Activated CD4-positive, alpha-beta T cell treated with anti-CD3 and anti-CD28 coated beads, Interleukin-2, amount 10 ng/mL, durations not matched to agents 24 days and 14 days (primary cell): ENCODE measurements around the gene WNT7A. TPM values are rescaled to one million over a fixed set of nuclear protein-coding genes. Genes with fewer than 3 reads are reported as not detected.

Experiments used
- DNase-seq: peaks from one replicate; pipeline ENCODE4 v3.0.0; 2022
- H3K27ac Mint-ChIP-seq: one replicate; pipeline ENCODE4 v1.8.0; 2022; ENCODE audit warnings: mild to moderate bottlenecking, mixed read lengths
- H3K27me3 Mint-ChIP-seq: one replicate; pipeline ENCODE4 v1.8.0; 2022; ENCODE audit warnings: mixed read lengths
- H3K36me3 Mint-ChIP-seq: one replicate; pipeline ENCODE4 v1.8.0; 2022; ENCODE audit warnings: low read depth, mild to moderate bottlenecking, mixed read lengths
- H3K4me1 Mint-ChIP-seq: one replicate; pipeline ENCODE4 v1.8.0; 2021; ENCODE audit warnings: mixed read lengths
- H3K4me3 Mint-ChIP-seq: one replicate; pipeline ENCODE4 v1.8.0; 2022; ENCODE audit warnings: mild to moderate bottlenecking, moderate library complexity, mixed read lengths
- H3K9me3 Mint-ChIP-seq: one replicate; pipeline ENCODE4 v1.8.0; 2021; ENCODE audit warnings: mixed read lengths
- intact Hi-C: fragments of 100-400 bp; cut with micrococcal nuclease; formaldehyde crosslinking; loops from one replicate; pipeline ENCODE4 v1.15.1; 2023
- total RNA-seq: library from RNA; stranded (reverse); gene quantifications from 2 replicates; pipeline ENCODE4 v1.2.3, GENCODE V29; 2022

Gene WNT7A
- total RNA-seq, 1 donor from 2014 or later: not detected

- H3K9me3 Mint-ChIP-seq: no peaks in the 10 kb centered on the region
- intact Hi-C loops: no loop called here
- H3K27me3 Mint-ChIP-seq: peaks cover 4% of the 10 kb centered on the region
- peak overlapping the region; percentile 34 for H3K27ac Mint-ChIP-seq
- no peak overlapping the region for H3K4me3 Mint-ChIP-seq
- H3K4me1 Mint-ChIP-seq: peaks cover 2% of the 10 kb centered on the region
- H3K36me3 Mint-ChIP-seq: no peaks in the 10 kb centered on the region
- DNase-seq: no peak
Measured at GRCh38 chr3:13853256-13853977, 26.5 kb downstream of the WNT7A start.

DNA sequence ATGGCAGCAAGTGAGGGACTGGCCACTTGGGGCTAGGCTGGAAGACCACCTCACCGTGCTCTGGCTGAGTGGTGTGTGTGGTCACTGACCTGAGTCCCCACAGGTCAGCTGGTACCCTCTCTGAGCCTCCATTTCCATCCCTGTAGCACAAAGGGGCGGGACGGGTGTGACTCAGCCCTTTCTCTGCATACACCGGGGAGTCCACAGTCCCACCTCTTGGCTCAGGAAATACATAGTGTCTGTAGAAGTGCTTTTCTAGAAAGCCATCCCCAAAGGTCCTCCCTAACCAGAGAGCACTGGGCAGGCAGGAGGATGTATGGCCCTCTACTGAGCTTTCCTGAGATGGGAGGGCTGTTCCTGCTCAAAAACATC lies 27.2 kb downstream of the WNT7A start:
- no peak for DNase-seq
- peaks cover 2% of the 10 kb centered on the region for H3K4me1 Mint-ChIP-seq
- no peak overlapping the region for H3K4me3 Mint-ChIP-seq
- H3K36me3 Mint-ChIP-seq: no peaks in the 10 kb centered on the region
- intact Hi-C loops: no loop called here
- H3K9me3 Mint-ChIP-seq: no peaks in the 10 kb centered on the region
- no peak overlapping the region for H3K27ac Mint-ChIP-seq
- H3K27me3 Mint-ChIP-seq: peaks cover 4% of the 10 kb centered on the region

- Mint-ChIP-seq H3K4me3 (no peak overlapping the region), H3K4me1 (peaks cover 2% of the 10 kb centered on the region), H3K36me3 (no peaks in the 10 kb centered on the region), H3K27ac (no peak overlapping the region), H3K27me3 (peaks cover 6% of the 10 kb centered on the region), H3K9me3 (no peaks in the 10 kb centered on the region)
- no peak for DNase-seq
- intact Hi-C loops: no loop called here
Measured at GRCh38 chr3:13851997-13852637, 27.8 kb downstream of the WNT7A start.

GRCh38 chr3:13851091-13851849 lies 28.6 kb downstream of the WNT7A start:
- Mint-ChIP-seq H3K36me3 (no peaks in the 10 kb centered on the region), H3K27ac (no peak overlapping the region)
- intact Hi-C loops: no loop called here

DNA sequence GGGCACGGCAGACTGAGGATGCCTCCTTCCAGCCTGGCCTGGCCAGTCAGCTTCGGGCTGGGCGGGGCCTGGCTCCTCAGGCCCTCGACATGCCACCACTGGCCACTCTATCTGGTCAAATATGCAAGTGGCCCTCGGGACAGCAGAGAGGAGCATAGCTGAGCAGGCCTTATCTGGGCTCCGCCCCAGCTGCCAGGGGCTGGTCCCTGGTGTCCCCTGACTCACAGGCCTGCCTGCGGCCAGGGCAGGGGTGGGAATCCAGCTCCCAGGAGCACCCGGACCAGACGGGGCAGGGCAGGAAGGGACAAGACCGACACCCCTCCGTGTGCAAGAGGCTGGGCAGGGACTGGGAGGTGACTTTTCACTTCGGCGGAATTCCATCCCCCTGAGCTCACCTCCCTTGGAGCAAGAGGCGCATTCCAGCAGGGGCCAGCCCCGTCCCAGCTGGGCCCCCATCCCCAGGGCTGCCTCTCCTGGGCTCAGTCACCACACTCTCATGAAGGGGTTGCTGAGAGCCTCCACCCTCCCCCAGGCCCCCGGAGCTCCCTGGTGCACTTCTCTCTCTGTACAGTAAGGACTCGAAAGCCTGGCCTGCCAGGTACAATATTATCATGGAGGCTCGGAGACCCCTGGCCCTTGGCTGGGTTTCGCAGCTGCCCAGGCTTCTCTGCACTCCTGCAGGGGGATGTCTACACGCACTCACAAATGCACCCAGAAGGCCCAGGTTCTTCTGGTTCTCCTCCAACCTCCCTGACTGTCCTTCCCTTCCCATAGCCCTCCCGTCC lies 29.5 kb downstream of the WNT7A start:
- peaks cover 2% of the 10 kb centered on the region for H3K4me1 Mint-ChIP-seq
- no peak for DNase-seq
- no peaks in the 10 kb centered on the region for H3K9me3 Mint-ChIP-seq
- intact Hi-C loops: no loop called here
- peaks cover 1% of the 10 kb centered on the region for H3K27me3 Mint-ChIP-seq
- H3K27ac Mint-ChIP-seq: no peak overlapping the region
- no peak overlapping the region for H3K4me3 Mint-ChIP-seq
- H3K36me3 Mint-ChIP-seq: no peaks in the 10 kb centered on the region

More at GRCh38 chr3:13851091-13851849, 28.6 kb downstream of the WNT7A start:
- Mint-ChIP-seq H3K4me1 (peaks cover 2% of the 10 kb centered on the region), H3K27me3 (peaks cover 1% of the 10 kb centered on the region), H3K9me3 (no peaks in the 10 kb centered on the region), H3K4me3 (no peak overlapping the region)
- no peak for DNase-seq

DNA sequence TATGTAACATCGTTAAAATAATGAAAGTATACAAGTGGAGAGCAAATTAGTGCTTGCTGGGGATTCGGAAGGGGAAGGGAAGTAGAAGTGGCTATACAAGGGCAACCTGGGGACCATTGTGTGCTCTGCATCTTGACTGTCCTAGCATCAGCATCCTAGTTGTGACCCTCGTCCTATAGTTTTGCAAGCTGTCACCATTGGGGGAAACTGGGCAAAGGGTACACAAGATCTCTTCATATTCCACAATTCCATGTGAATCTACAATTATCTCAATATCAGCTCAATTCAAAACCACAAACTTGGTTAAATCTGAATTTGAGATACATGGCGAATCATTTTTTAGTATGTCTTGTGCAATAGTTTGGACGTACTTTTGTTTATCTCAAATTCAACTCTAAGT lies 30.9 kb downstream of the WNT7A start:
- Mint-ChIP-seq H3K27ac (no peak overlapping the region), H3K4me3 (no peak overlapping the region), H3K9me3 (no peaks in the 10 kb centered on the region), H3K27me3 (peaks cover 1% of the 10 kb centered on the region), H3K36me3 (no peaks in the 10 kb centered on the region), H3K4me1 (peaks cover 2% of the 10 kb centered on the region)
- no peak for DNase-seq
- intact Hi-C loops: no loop called here

- intact Hi-C loops: no loop called here
- DNase-seq: no peak
- no peaks in the 10 kb centered on the region for H3K4me1 Mint-ChIP-seq
- H3K9me3 Mint-ChIP-seq: no peaks in the 10 kb centered on the region
- peaks cover 1% of the 10 kb centered on the region for H3K27me3 Mint-ChIP-seq
- H3K4me3 Mint-ChIP-seq: no peak overlapping the region
- H3K27ac Mint-ChIP-seq: no peak overlapping the region
- no peaks in the 10 kb centered on the region for H3K36me3 Mint-ChIP-seq
Measured at GRCh38 chr3:13846716-13847570, 32.9 kb downstream of the WNT7A start.

GRCh38 chr3:13846238-13846637 lies 33.6 kb downstream of the WNT7A start:
- Mint-ChIP-seq H3K27ac (no peak overlapping the region), H3K4me3 (no peak overlapping the region), H3K9me3 (no peaks in the 10 kb centered on the region), H3K4me1 (no peaks in the 10 kb centered on the region), H3K27me3 (peaks cover 1% of the 10 kb centered on the region), H3K36me3 (no peaks in the 10 kb centered on the region)
- intact Hi-C loops: no loop called here
- DNase-seq: no peak

- intact Hi-C loops: no loop called here
Measured at GRCh38 chr3:13845806-13846205, 34.1 kb downstream of the WNT7A start.

DNA sequence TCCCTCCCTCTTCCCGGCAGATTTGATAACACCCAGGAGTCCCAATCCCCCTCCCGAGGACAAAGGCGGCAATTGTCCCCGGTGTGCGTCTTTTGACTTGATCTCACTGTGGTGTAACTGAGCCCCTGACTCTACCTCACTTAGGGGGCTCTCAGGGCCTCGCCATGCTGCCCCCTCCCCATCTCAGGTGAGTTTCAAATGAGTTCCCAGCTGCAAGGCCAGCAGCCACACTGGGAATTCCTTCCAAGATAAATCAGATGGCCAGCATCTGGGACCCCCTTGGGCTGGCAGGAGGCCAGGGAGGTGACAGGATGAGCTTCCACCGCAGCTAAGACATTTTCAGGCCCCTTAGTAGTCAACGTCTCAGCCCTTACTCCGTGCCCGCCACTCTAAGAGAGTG lies 35.0 kb downstream of the WNT7A start:
- Mint-ChIP-seq H3K4me1 (no peaks in the 10 kb centered on the region), H3K27me3 (peaks cover 1% of the 10 kb centered on the region), H3K36me3 (no peaks in the 10 kb centered on the region), H3K27ac (no peak overlapping the region), H3K9me3 (no peaks in the 10 kb centered on the region), H3K4me3 (no peak overlapping the region)
- no peak for DNase-seq
- intact Hi-C loops: no loop called here

More at GRCh38 chr3:13845806-13846205, 34.1 kb downstream of the WNT7A start:
- H3K9me3 Mint-ChIP-seq: no peaks in the 10 kb centered on the region
- H3K36me3 Mint-ChIP-seq: no peaks in the 10 kb centered on the region
- H3K4me1 Mint-ChIP-seq: no peaks in the 10 kb centered on the region
- no peak overlapping the region for H3K27ac Mint-ChIP-seq
- H3K27me3 Mint-ChIP-seq: peaks cover 1% of the 10 kb centered on the region
- DNase-seq: no peak
- no peak overlapping the region for H3K4me3 Mint-ChIP-seq

DNA sequence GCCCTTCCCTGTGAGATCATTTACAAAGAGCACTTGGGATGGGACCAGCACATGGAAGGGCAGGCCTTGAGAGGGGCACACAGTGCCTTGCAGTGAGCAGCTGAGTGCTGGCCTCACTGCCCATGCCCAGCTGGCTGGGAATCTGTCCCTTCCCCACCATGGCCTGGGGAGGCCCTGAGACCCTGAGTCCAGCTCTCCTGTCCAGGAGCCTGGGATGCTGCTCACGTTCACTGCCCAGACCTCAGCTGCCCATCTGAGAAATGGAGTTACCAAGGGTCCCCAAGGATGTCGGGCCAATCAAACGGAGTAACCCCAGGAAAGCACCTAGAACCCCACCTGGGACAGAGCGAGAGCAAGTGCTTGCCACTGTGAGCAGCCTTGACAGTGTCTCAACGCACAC lies 35.6 kb downstream of the WNT7A start:
- no peak overlapping the region for H3K4me3 Mint-ChIP-seq
- DNase-seq: no peak
- no peaks in the 10 kb centered on the region for H3K9me3 Mint-ChIP-seq
- no peaks in the 10 kb centered on the region for H3K4me1 Mint-ChIP-seq
- no peaks in the 10 kb centered on the region for H3K36me3 Mint-ChIP-seq
- H3K27ac Mint-ChIP-seq: no peak overlapping the region
- H3K27me3 Mint-ChIP-seq: peaks cover 1% of the 10 kb centered on the region
- intact Hi-C loops: no loop called here

- H3K9me3 Mint-ChIP-seq: no peaks in the 10 kb centered on the region
- intact Hi-C loops: no loop called here
- H3K27ac Mint-ChIP-seq: no peak overlapping the region
- H3K4me3 Mint-ChIP-seq: no peak overlapping the region
- H3K36me3 Mint-ChIP-seq: no peaks in the 10 kb centered on the region
- H3K27me3 Mint-ChIP-seq: peaks cover 1% of the 10 kb centered on the region
- no peaks in the 10 kb centered on the region for H3K4me1 Mint-ChIP-seq
- DNase-seq: no peak
Measured at GRCh38 chr3:13843351-13843750, 36.5 kb downstream of the WNT7A start.

DNA sequence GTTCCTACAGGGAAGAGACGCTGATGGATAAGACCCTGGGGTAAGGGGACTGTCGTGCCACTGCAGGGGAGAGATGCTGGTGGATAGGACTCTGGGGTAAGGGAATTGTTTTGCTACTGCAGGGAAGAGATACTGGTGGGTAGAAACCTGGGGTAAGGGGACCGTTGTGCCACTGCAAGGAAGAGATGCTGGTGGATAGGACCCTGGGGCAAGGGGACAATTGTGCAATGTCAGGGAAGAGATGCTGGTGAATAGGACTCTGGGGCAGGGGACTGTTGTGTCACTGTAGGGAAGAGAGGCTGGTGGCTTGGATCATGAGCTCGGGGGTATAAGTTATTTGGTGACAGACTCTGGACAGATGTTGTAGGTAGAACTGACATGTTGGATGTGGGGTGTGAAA lies 37.6 kb downstream of the WNT7A start:
- Mint-ChIP-seq H3K9me3 (no peaks in the 10 kb centered on the region), H3K36me3 (no peaks in the 10 kb centered on the region), H3K4me3 (no peak overlapping the region), H3K27ac (no peak overlapping the region), H3K27me3 (no peaks in the 10 kb centered on the region), H3K4me1 (no peaks in the 10 kb centered on the region)
- intact Hi-C loops: no loop called here
- no peak for DNase-seq
